SK-N-SH (cell line): ENCODE measurements around the gene MPHOSPH9.

Experiments used
- EZH2phosphoT487 ChIP-seq: fragments of 200-600 bp; sonication (generic); IDR thresholded peaks from 2 replicates; pipeline ENCODE4 v1.6.1; 2017; ENCODE audit warnings: low read depth, mixed run types, mild to moderate bottlenecking, antibody characterized with exemption, moderate library complexity, borderline replicate concordance
- MXI1 ChIP-seq: IDR thresholded peaks from 2 replicates; pipeline ENCODE4 v1.6.1; 2012; ENCODE audit warnings: mild to moderate bottlenecking, low read depth, low read length, improper control_type of control experiment
- REST ChIP-seq: IDR thresholded peaks from 2 replicates; pipeline ENCODE4 v1.6.1; 2012; ENCODE audit warnings: mild to moderate bottlenecking, low read depth, low read length, moderate library complexity
- RFX5 ChIP-seq: IDR thresholded peaks from 2 replicates; pipeline ENCODE4 v1.6.1; 2012; ENCODE audit warnings: mild to moderate bottlenecking, improper control_type of control experiment, low read length
- YY1 ChIP-seq: IDR thresholded peaks from 2 replicates; pipeline ENCODE4 v1.4.0; 2012; ENCODE audit warnings: low read depth, mild to moderate bottlenecking

- TF ChIP-seq MXI1 = no peak
- no peak for TF ChIP-seq EZH2phosphoT487
- TF ChIP-seq YY1 = no peak
- no peak for TF ChIP-seq RFX5
- no peak for TF ChIP-seq REST
Measured at GRCh38 chr12:123242116-123242904, 9.4 kb upstream of the MPHOSPH9 start.
